Psoas muscle (tissue), 8 donors: Measurements from ENCODE around the gene STUB1. TPM values are rescaled to one million over a fixed set of nuclear protein-coding genes. Genes with fewer than 3 reads are reported as not detected.
A peak's percentile ranks its signal among the peaks of the same experiment; 100 is the strongest.
"Not testable (repeated sequence)": the region's sequence is repeated elsewhere in the genome, so short reads cannot be mapped to it uniquely, and the experiment has no call there.

Experiments used
- ATAC-seq, 4 donors: fragments of 200-7000 bp; cut with Tn5 transposase; one replicate each; pipeline ENCODE4 v1.9.1; 2020; ENCODE audit warnings: moderate library complexity in 3 of 4, mild to moderate bottlenecking in 2 of 4
- DNase-seq, 2 donors: peaks; one replicate each; pipeline ENCODE4 v3.0.0-alpha.2; 2020
- H3K27ac ChIP-seq: fragments of 200-600 bp; one replicate; pipeline ENCODE4 v1.8.0; 2022
- H3K27me3 ChIP-seq, 3 donors: fragments of 200-600 bp in 1 of 3; one replicate each; pipeline versions ENCODE4 v1.6.1 to v1.8.0; 2013 to 2022; ENCODE audit warnings: low read length in 2 of 3, mild to moderate bottlenecking in 2 of 3, moderate library complexity in 1 of 3; ENCODE audit not compliant: insufficient read depth in 3 of 3
- H3K36me3 ChIP-seq, 2 donors: fragments of 200-600 bp in 1 of 2; one replicate each; pipeline versions ENCODE4 v1.6.1 to v1.8.0; 2013 to 2022; ENCODE audit warnings: low read depth in 1 of 2, mild to moderate bottlenecking in 1 of 2, moderate library complexity in 1 of 2; ENCODE audit not compliant: insufficient read depth in 1 of 2
- H3K4me1 ChIP-seq: fragments of 200-600 bp; one replicate; pipeline ENCODE4 v1.8.0; 2022
- H3K4me3 ChIP-seq: fragments of 200-600 bp; one replicate; pipeline ENCODE4 v1.8.0; 2022; ENCODE audit warnings: mild to moderate bottlenecking
- H3K9me3 ChIP-seq: fragments of 200-600 bp; one replicate; pipeline ENCODE4 v1.8.0; 2022
- WGBS, 3 donors: extraction: QIAGEN DNeasy Blood & Tissue Kit; methylation state at CpG; one replicate each; pipeline versions ENCODE4 v1.1.6 to v1.1.7; 2013; 5-methylcytosine and 5-hydroxymethylcytosine counted together
- intact Hi-C, 2 donors: fragments of 100-400 bp; cut with DNase I; formaldehyde crosslinking; loops; one replicate each; pipeline versions ENCODE4 v1.11.0 to v1.14.2; 2022
- polyA plus RNA-seq, 3 donors: library from polyadenylated mRNA; stranded (reverse); fragments of 200-250 nt; gene quantifications; one replicate each; pipeline ENCODE4 v1.2.3, GENCODE V29; 2013
- total RNA-seq, 4 donors: library from RNA; stranded (reverse); fragmentation: NEBNext Ultra II Directional in 2 of 4; extraction: Animal tissue kit (Norgen Biotek cat#: 25700) in 2 of 4; gene quantifications; one replicate each; pipeline versions ENCODE4 v1.2.1 to v1.2.4, GENCODE V29; 2021 to 2023
- TF ChIP-seq, protein P1 (sequence below): fragments of 200-600 bp; IDR thresholded peaks from one replicate; pipeline ENCODE4 v1.8.0; 2022; ENCODE audit warnings: antibody characterized with exemption
- donor health status: healthy with polysubstance abuse.
- donor health status: DM: no; HTN: no; CAD: no; lungs with moderate emphysema.
- donor health status: Bipolar disorder and iron deficiency.
- donor health status: healthy.
- donor health status: DM: yes; HTN: yes; CAD: no.
- donor health status: DM: no; HTN: no; CAD: no.
- donor health status: DM: no; HTN: no; CAD: no.
- donor health status: DM: yes; HTN: yes; CAD: no.

STUB1 gene
- total and polyA plus RNA-seq, 7 donors = 108 to 150 (median 127) TPM

DNA sequence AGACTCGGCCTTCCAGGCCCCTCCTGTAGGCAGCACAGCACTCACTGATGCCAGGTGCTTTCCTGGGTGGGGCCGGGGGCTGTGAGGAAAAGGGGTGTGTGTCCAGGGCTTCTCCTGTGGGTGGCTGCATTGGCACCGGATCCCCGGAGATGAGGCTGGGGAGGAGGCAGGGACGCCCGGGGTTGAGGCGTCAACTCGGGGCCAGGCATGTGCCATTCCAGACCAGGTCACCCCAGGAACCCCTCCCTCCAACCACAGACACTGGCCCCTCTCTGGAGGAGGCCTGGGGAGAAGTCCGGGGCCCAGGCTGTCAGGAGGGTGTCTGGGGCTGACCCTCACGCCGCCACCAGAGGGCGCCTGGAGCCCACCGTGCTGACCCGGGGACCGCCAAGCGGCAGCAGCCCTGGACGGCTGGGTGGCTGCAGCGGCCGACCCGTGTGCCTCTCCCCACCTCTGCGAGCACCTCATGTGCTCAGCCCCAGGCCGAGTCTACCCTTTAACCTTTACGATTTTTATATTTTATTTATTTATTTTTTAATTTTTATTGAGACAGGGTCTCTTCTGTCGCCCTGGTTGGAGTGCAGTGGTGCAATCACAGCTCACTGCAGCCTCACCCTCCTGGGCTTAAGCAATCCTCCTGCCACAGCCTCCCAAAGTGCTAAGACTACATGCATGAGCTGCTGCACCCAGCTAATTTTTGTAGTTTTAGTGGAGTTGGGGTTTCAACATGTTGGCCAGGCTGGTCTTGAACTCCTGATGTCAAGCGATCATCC is 31.5 kb downstream of the STUB1 start:
- 12 to 19% (median 12%) methylated on average over 19 to 25 of the region's 25 CpGs for WGBS, 3 donors
- H3K4me1 ChIP-seq = peaks cover 10% of the 10 kb centered on the region
- no peaks in the 10 kb centered on the region for H3K36me3 ChIP-seq
- H3K4me3 ChIP-seq = no peak overlapping the region
- intact Hi-C loops = loop anchor here (1.0 to 5.0 kb wide), 5 partner anchors 30 to 346 kb away; partner anchors contain the start of genes CHTF18 (in 1 of the 2) and RPUSD1 (in 1 of the 2)
- no peaks in the 10 kb centered on the region for H3K9me3 ChIP-seq
- ATAC-seq = peak; percentile 70 to 80 (median 75)
- no peak overlapping the region for H3K27ac ChIP-seq
- peaks cover 0 to 45% (median 23%) of the 10 kb centered on the region in 3 donors for H3K27me3 ChIP-seq
- peak; percentile 80 to 91 for DNase-seq
- TF ChIP-seq, protein P1, sequence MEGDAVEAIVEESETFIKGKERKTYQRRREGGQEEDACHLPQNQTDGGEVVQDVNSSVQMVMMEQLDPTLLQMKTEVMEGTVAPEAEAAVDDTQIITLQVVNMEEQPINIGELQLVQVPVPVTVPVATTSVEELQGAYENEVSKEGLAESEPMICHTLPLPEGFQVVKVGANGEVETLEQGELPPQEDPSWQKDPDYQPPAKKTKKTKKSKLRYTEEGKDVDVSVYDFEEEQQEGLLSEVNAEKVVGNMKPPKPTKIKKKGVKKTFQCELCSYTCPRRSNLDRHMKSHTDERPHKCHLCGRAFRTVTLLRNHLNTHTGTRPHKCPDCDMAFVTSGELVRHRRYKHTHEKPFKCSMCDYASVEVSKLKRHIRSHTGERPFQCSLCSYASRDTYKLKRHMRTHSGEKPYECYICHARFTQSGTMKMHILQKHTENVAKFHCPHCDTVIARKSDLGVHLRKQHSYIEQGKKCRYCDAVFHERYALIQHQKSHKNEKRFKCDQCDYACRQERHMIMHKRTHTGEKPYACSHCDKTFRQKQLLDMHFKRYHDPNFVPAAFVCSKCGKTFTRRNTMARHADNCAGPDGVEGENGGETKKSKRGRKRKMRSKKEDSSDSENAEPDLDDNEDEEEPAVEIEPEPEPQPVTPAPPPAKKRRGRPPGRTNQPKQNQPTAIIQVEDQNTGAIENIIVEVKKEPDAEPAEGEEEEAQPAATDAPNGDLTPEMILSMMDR = peak; percentile 95

DNA sequence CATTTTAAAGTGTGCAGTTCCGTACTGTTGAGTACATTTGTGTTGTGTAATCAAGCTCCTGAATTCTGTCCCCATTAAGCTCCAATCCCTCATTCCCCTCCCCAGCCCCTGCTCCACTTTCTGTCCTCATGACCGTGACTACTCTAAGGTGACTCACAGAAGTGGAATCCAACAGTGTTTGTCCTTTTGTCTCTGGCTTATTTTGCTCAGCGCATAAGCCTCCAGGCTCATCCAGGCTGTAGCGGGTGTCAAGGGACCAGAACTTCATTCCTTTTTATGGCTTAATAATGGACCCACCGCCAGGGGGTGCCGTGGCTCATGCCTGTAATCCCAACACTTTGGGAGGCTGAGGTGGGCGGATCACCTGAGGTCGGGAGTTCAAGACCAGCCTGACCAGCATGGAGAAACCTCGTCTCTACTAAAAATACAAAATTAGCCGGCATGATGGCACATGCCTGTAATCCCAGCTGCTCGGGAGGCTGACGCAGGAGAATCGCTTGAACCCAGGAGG is 32.6 kb downstream of the STUB1 start:
- intact Hi-C loops = loop anchor here in 1 of 2 donors (5.0 kb wide), 2 partner anchors 75 to 345 kb away; partner anchors contain the start of genes CHTF18 and RPUSD1
- ATAC-seq, H3K9me3 ChIP-seq, DNase-seq, H3K4me3 ChIP-seq, H3K27ac ChIP-seq, H3K36me3 ChIP-seq: not testable (repeated sequence)
- 41 to 54% (median 41%) methylated on average over 13 of the region's 13 CpGs for WGBS, 3 donors
- H3K4me1 ChIP-seq = peaks cover 10% of the 10 kb centered on the region
- H3K27me3 ChIP-seq = peaks cover 0 to 37% (median 17%) of the 10 kb centered on the region in 3 donors

DNA sequence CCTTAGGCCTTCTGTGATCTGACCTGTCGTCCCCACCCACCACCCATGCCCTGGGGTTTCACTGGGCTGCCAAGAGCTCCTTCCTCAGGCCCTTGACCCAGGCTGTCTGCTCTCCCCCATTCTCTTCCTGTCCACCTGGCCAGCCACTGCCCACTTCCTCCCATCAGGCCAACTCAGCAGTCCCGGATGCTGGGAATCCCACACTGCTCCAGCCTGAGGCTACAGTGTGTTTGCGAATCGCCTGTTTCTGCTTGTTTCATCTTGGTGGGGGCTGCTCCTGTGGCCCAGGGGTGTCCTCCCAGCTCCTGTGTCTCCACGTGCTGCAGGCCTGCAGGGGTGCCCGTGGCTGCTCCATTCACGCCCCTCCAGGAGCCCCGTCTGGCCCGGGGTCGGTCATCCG is 33.9 kb downstream of the STUB1 start:
- ATAC-seq = no peak
- no peaks in the 10 kb centered on the region for H3K9me3 ChIP-seq
- DNase-seq = no peak
- no peak overlapping the region for H3K4me3 ChIP-seq
- no peak overlapping the region for H3K27ac ChIP-seq
- TF ChIP-seq, protein P1 = no peak
- intact Hi-C loops = loop anchor here in 1 of 2 donors (5.0 kb wide), 2 partner anchors 73 to 343 kb away; partner anchors contain the start of genes CHTF18 and RPUSD1
- peaks cover 0 to 24% (median 9%) of the 10 kb centered on the region in 3 donors for H3K27me3 ChIP-seq
- peaks cover 10% of the 10 kb centered on the region for H3K4me1 ChIP-seq
- H3K36me3 ChIP-seq = no peaks in the 10 kb centered on the region
- WGBS, 3 donors = 74 to 77% (median 76%) methylated on average over 8 to 11 of the region's 11 CpGs

DNA sequence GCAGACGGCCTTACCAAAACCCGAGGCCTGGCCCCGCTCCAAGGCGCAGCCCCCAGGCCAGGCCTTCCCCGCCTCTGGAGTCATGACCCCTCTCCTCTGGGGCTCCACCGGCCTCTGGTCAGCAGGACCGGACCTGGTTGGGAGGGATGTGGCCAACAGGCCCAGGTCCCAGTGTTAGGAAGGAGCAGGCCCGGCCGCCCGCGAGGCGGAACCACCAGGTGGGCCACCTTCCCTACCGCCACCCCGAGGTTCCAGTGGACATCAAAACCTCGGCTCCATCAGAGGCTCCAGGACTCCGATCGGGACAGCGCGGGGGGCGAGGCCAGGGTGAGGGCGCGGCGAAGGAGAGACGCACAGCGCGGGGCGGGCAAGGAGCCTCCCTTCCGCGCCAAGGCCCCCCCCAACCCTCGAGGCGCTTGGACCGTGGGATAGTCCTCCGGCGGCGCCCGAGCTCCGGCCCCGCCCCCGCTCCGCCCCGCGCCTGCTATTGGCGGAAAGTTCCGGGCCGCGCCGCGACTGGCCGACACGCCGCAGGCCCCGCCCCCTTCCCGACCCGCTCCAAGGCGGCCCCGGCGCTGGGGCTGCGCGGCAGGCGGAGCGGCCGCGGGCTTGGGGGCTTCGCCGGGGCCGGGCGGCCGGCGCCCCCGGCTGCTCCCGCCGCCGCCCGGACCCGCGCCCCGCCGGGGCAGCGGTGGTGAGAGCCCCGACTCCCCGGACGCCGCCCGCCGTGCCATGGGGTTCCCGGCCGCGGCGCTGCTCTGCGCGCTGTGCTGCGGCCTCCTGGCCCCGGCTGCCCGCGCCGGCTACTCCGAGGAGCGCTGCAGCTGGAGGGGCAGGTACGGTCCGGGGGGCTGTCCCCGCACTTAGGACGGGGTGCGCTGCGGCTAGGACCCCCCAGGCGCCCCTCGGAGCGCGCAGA is 34.6 kb downstream of the STUB1 start, which contains the start of gene METRN:
Gene METRN (plus strand): TSS at position 561 of the 919 bp plus-strand sequence. CDS start 172 bp downstream, at position 733.
- ATAC-seq (peak; percentile 90 to 91 (median 90)), DNase-seq (peak; percentile 95 to 96)
- H3K9me3 ChIP-seq = no peaks in the 10 kb centered on the region
- peaks cover 0 to 18% (median 9%) of the 10 kb centered on the region in 3 donors for H3K27me3 ChIP-seq
- peaks cover 12% of the 10 kb centered on the region for H3K4me1 ChIP-seq
- peak within 1 kb of the TSS; percentile 74 for H3K4me3 ChIP-seq
- WGBS, 3 donors = 4 to 15% (median 7%) methylated on average over 23 to 108 of the region's 108 CpGs
- TF ChIP-seq, protein P1 = no peak
- intact Hi-C loops = loop anchor here in 1 of 2 donors (5.0 kb wide), 2 partner anchors 72 to 342 kb away; partner anchors contain the start of genes CHTF18 and RPUSD1
- H3K36me3 ChIP-seq = no peaks in the 10 kb centered on the region
- no peak within 1 kb of the TSS for H3K27ac ChIP-seq
